ENCODE data around the gene CAPN9.
A peak's percentile ranks its signal among the peaks of the same experiment; 100 is the strongest.
"Not testable (repeated sequence)": the region's sequence is repeated elsewhere in the genome, so short reads cannot be mapped to it uniquely, and the experiment has no call there.

The CAPN9 gene

GRCh38 chr1:230711245-230711644 lies 35.9 kb upstream of the CAPN9 start:
- no peak for DNase-seq

- DNase-seq = no peak
Observed at GRCh38 chr1:230712470-230712942, 34.7 kb upstream of the CAPN9 start.

- DNase-seq = no peak
Observed at GRCh38 chr1:230713138-230713537, 34.0 kb upstream of the CAPN9 start.

- DNase-seq = no peak
Observed at GRCh38 chr1:230713547-230713914, 33.7 kb upstream of the CAPN9 start.

- DNase-seq = peak; percentile 72
Observed at GRCh38 chr1:230713915-230714764, 33.0 kb upstream of the CAPN9 start, which contains the start of gene AGT. AGT (minus strand) TSS chr1:230714122; CDS start chr1:230710823, 3,299 bp downstream.

GRCh38 chr1:230715510-230715909 lies 31.7 kb upstream of the CAPN9 start:
- no peak for DNase-seq

- not testable (repeated sequence) for DNase-seq
Observed at GRCh38 chr1:230716453-230716852, 30.7 kb upstream of the CAPN9 start.

- no peak for DNase-seq
Observed at GRCh38 chr1:230717251-230717650, 29.9 kb upstream of the CAPN9 start.

GRCh38 chr1:230721849-230722522 lies 25.2 kb upstream of the CAPN9 start:
- not testable (repeated sequence) for DNase-seq

GRCh38 chr1:230725256-230726012 lies 21.8 kb upstream of the CAPN9 start:
- no peak for DNase-seq

GRCh38 chr1:230728710-230729392 lies 18.3 kb upstream of the CAPN9 start:
- DNase-seq = no peak

GRCh38 chr1:230730977-230731376 lies 16.2 kb upstream of the CAPN9 start:
- no peak for DNase-seq

- no peak for DNase-seq
Observed at GRCh38 chr1:230735447-230735846, 11.7 kb upstream of the CAPN9 start.

- DNase-seq = no peak
Observed at GRCh38 chr1:230737622-230738262, 9.4 kb upstream of the CAPN9 start.

- DNase-seq = no peak
Observed at GRCh38 chr1:230739564-230740290, 7.5 kb upstream of the CAPN9 start.

- DNase-seq = no peak
Observed at GRCh38 chr1:230743899-230744298, 3.3 kb upstream of the CAPN9 start.

GRCh38 chr1:230744382-230744781 lies 2.8 kb upstream of the CAPN9 start:
- peak; percentile 67 for DNase-seq

- DNase-seq = peak; percentile 4
Observed at GRCh38 chr1:230745071-230745470, 2.1 kb upstream of the CAPN9 start.

- DNase-seq = no peak
Observed at GRCh38 chr1:230746617-230747016, 571 bp upstream of the CAPN9 start.

GRCh38 chr1:230747890-230748800 lies 957 bp downstream of the CAPN9 start:
- DNase-seq = no peak

Measured in fibroblast of skin of scalp (primary cell).